Measurements from ENCODE around the gene ZNF143.
"Not testable (repeated sequence)": the region's sequence is repeated elsewhere in the genome, so short reads cannot be mapped to it uniquely, and the experiment has no call there.

Gene ZNF143

GRCh38 chr11:9498457-9499078, 37.8 kb downstream of the ZNF143 start:
- no peak for DNase-seq

GRCh38 chr11:9506489-9507276, 45.9 kb downstream of the ZNF143 start:
- DNase-seq = peak; percentile 81

GRCh38 chr11:9507277-9507580, 46.4 kb downstream of the ZNF143 start:
- DNase-seq = no peak

GRCh38 chr11:9509041-9509440, 48.2 kb downstream of the ZNF143 start:
- no peak for DNase-seq

- DNase-seq = no peak
These were observed 51.7 kb downstream of the ZNF143 start for GRCh38 chr11:9512370-9513019.

- DNase-seq = not testable (repeated sequence)
These were observed 53.8 kb downstream of the ZNF143 start for GRCh38 chr11:9514576-9514975.

- no peak for DNase-seq
These were observed 55.3 kb downstream of the ZNF143 start for GRCh38 chr11:9516113-9516512.

- DNase-seq = no peak
These were observed 58.1 kb downstream of the ZNF143 start for GRCh38 chr11:9518835-9519410.

GRCh38 chr11:9524001-9524400, 63.2 kb downstream of the ZNF143 start:
- no peak for DNase-seq

GRCh38 chr11:9525116-9525515, 64.3 kb downstream of the ZNF143 start:
- DNase-seq = no peak

- no peak for DNase-seq
These were observed 66.8 kb downstream of the ZNF143 start for GRCh38 chr11:9527481-9528135.

- DNase-seq = no peak
These were observed 67.3 kb downstream of the ZNF143 start for GRCh38 chr11:9528136-9528501.

- DNase-seq = no peak
These were observed 67.9 kb downstream of the ZNF143 start for GRCh38 chr11:9528573-9529333.

GRCh38 chr11:9529334-9529650, 68.5 kb downstream of the ZNF143 start:
- DNase-seq = peak; percentile 56

- no peak for DNase-seq
These were observed 69.3 kb downstream of the ZNF143 start for GRCh38 chr11:9530020-9530621.

GRCh38 chr11:9530901-9531625, 70.3 kb downstream of the ZNF143 start:
- DNase-seq = no peak

- DNase-seq = no peak
These were observed 72.2 kb downstream of the ZNF143 start for GRCh38 chr11:9533058-9533457.

- no peak for DNase-seq
These were observed 73.1 kb downstream of the ZNF143 start for GRCh38 chr11:9533736-9534473.

- peak; percentile 59 for DNase-seq
These were observed 74.5 kb downstream of the ZNF143 start for GRCh38 chr11:9535189-9535781.

- DNase-seq = no peak
These were observed 77.7 kb downstream of the ZNF143 start for GRCh38 chr11:9538548-9538947.

Data from right forelimb (tissue), 1 donor.